K562 treated with DMSO at 1 percent for 24 hours (cell line): ENCODE results near the gene HRK. TPM values are rescaled to one million over a fixed set of nuclear protein-coding genes. Genes with fewer than 3 reads are reported as not detected.

Experiments
- total RNA-seq: library from RNA; unstranded; fragments of 300-600 nt; gene quantifications from 2 replicates; pipeline ENCODE4 v1.2.3, GENCODE V29; 2022; ENCODE audit warnings: low read depth; ENCODE audit not compliant: insufficient read depth

The HRK gene
- total RNA-seq: 0.05 TPM in 1 of 2 replicates, not detected in the other

DNA sequence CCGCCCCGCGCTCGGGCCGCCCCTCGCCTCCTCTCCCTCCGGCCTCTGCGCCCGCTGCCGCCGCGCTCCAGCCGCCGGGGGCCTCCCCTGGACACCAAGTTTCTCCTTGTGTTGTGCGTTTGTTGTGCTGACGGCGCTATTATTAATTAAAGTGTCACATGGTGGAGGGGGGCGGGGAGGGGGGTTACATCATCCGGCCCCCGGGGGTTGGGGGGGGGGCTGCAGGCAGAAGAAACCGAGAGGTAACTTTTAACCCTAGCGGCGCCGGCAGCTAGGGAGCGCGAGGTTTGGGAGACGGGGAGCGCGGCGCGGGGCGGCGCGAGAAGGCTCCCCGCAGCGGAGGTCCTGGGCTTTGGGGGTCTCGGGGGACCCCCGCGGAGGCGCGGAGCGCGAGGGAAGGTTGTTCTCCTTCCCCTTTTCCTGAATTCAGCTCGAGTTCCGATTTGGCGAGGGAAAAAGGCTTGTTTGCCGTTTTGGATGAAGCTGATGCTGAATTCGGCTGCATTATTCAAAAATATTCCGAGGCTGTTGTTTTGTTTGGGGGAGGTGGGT lies at the start of gene HRK:
TSS of gene HRK (minus strand) at position 117 of the 552 bp plus-strand sequence. CDS start 134 bp downstream, outside the sequence.

DNA sequence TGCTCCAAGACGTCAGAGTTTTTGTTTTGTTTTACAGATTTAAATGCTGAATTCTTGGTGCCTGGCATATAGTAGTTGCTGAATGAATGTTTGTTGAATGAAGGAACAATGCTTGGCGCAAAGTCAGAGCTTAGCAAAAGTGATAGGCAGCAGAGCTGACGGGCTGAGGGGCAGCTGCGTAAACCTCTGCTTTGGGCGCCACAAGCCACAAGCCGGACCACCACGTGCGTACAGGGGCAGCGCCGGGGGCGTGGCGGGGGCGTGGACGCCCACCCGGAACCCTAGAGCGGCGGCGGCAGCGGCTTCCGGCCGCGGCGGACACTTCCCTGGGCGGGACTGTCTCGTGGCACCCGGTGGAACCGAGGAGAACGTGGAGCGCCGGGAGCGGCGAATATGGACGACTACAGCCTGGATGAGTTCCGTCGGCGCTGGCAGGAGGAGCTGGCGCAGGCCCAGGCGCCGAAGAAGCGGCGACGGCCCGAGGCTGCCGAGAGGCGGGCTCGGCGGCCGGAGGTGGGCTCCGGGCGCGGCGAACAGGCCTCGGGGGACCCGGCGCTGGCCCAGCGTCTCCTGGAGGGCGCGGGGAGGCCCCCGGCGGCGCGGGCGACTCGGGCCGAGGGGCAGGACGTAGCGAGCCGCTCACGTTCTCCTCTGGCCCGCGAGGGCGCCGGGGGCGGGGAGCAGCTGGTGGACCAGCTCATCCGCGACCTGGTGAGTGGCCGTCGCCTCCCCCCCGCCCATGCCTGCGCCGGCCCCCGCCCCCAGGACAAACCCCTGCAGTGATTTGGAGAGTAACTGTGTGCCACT lies 29.6 kb upstream of the HRK start, which contains the start of gene FBXW8:
TSS of gene FBXW8 (plus strand) at position 306 of the 807 bp plus-strand sequence. CDS start at position 394, 88 bp downstream.

Other genes with a start within 250 kb of the HRK start
- 21.9 and 22.5 TPM in 2 replicates for gene SPRING1, start 143.4 kb downstream of the HRK start, total RNA-seq
- 5.8 and 8.7 TPM in 2 replicates for gene RNFT2, start 143.1 kb downstream of the HRK start, total RNA-seq
- 7.6 and 8.6 TPM in 2 replicates for gene FBXW8, start 29.5 kb upstream of the HRK start, total RNA-seq
- 26.5 and 28.5 TPM in 2 replicates for gene TESC, start 218.0 kb upstream of the HRK start, total RNA-seq